HG02870 (cell line): ENCODE data around the gene AMMECR1.
"Not testable (repeated sequence)": the region's sequence is repeated elsewhere in the genome, so short reads cannot be mapped to it uniquely, and the experiment has no call there.

Experiments
- ATAC-seq: cut with Tn5 transposase; IDR thresholded peaks from one replicate; pipeline ENCODE4 v1.9.1; 2021; ENCODE audit warnings: mild to moderate bottlenecking, moderate library complexity; ENCODE audit not compliant: unreplicated experiment

The AMMECR1 gene

DNA sequence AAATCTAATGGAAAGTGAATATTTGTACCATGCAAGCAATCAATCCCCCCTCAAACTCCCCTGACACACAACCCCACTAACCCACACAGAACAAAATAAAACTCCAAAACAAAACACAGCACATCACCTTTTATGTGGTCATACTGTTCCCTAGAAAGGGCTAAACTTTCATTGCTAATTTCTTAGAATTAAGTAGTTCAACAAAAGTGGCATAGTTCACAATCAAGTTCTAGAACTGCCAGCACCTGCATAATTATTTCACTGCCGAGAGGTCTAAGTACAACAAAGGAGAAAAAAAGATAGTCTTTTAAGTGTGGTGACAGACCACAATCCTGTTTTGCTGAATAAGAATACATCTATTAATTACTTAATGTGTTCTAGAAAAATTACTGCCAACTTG lies 58.8 kb downstream of the AMMECR1 start:
- no peak for ATAC-seq

DNA sequence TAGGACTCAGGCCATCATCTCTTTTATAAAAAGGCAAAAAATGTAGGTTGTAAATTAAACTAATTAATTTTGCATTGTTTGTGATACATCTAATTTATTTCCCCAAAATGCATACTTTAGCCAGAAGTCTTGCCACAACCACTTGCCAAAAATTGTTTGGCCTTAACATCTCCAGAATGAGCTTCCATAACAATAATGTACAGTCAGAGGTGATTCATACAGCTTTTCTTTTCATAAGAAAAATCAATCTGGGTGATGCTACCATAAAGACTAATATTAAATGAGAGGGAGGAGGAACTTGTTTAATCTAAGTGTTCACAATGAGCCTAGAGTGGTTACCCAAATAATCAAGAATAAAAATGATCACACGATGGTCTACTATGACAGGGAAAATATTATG lies 59.3 kb downstream of the AMMECR1 start:
- no peak for ATAC-seq

GRCh38 chrX:110257889-110258288 lies 60.0 kb downstream of the AMMECR1 start:
- ATAC-seq: no peak

DNA sequence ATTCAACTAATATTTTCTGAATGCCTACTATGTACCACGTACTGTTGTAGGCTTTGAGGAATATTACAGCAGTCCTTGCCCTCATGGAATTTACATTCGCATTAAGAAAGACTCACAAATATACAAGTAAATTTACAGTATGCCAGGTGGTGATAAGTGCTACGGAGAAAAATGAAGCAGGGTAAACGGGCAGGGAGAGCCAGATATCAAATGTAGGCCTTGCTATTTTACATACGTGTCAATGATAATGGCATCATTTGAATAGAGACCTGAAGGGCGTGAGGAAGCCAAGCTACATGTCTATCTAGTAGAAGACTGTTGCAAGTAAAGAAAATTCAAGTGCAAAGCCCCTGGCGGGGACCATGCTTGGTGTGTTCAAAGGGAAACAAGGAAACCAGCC lies 65.2 kb downstream of the AMMECR1 start:
- no peak for ATAC-seq

DNA sequence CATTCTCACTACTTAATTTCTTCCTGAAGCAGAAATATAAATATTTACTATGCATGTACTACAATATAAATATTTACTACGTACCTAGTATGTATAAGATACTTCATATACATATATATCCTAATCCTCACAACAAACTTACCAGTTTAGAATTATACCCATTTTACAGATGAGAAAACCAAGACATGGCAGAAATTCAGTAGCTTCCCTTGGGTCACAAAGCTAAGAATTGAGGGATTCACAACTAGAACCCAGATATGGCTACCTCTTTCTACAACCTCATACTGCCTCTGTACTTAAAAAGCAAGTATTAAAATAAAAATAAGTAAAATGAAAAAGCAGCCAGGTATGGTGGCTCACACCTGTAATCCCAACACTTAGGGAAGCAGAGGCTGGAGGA lies 65.9 kb downstream of the AMMECR1 start:
- no peak for ATAC-seq

DNA sequence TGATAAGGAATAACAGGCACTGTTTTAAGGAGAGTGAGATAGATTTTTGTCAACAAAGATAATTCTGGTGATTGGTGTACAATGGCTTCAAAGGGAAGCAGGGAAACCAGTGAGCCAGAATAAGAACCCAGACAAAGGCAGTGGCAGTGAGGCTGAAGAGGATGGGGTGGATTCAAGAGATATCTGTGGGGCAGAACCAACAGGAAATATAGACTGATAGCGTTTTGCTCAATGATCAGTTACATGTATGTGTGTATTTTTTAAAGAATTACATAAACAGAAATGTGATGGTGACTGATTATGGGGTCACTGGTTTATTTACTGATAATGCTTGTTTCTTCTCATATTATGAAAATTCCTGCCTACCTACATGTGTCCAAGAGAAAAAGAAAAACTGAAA lies 66.4 kb downstream of the AMMECR1 start:
- ATAC-seq: no peak

- no peak for ATAC-seq
These were observed 67.0 kb downstream of the AMMECR1 start for GRCh38 chrX:110250847-110251246.

- ATAC-seq: no peak
These were observed 69.3 kb downstream of the AMMECR1 start for GRCh38 chrX:110248578-110248977.

DNA sequence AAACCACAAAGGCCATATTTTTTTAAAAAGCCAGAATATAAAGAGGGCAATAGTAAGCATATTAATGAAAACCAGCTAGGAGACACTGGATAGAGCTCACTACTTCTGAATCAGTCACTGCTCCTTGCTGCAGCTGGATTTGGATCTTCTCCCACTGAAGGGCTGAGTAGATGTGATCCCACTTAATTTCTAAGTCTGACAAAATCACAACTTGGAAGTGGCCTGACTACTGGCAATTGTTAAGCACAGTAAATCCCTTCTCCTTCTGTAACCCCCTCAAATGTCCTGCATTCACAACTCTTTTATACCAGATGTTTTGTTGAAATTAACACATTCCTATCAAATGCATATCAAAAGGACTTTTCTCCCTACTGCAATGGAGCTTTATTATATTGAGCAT lies 72.9 kb downstream of the AMMECR1 start:
- ATAC-seq: no peak

- ATAC-seq: no peak
These were observed 75.5 kb downstream of the AMMECR1 start for GRCh38 chrX:110242371-110242770.

- ATAC-seq: no peak
These were observed 76.1 kb downstream of the AMMECR1 start for GRCh38 chrX:110241816-110242215.

GRCh38 chrX:110238259-110238658 lies 79.6 kb downstream of the AMMECR1 start:
- ATAC-seq: not testable (repeated sequence)

DNA sequence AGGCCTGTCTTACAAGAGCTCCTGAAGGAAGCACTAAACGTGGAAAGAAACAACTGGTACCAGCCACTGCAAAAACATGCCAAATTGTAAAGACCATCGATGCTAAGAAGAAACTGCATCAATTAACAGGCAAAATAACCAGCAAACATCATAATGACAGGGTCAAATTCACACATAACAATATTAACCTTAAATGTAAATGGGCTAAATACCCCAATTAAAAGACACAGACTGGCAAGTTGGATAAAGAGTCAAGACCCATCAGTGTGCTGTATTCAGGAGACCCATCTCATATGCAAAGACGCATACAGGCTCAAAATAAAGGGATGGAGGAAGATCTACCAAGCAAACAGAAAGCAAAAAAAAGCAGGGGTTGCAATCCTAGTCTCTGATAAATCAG lies 86.4 kb downstream of the AMMECR1 start:
- not testable (repeated sequence) for ATAC-seq

DNA sequence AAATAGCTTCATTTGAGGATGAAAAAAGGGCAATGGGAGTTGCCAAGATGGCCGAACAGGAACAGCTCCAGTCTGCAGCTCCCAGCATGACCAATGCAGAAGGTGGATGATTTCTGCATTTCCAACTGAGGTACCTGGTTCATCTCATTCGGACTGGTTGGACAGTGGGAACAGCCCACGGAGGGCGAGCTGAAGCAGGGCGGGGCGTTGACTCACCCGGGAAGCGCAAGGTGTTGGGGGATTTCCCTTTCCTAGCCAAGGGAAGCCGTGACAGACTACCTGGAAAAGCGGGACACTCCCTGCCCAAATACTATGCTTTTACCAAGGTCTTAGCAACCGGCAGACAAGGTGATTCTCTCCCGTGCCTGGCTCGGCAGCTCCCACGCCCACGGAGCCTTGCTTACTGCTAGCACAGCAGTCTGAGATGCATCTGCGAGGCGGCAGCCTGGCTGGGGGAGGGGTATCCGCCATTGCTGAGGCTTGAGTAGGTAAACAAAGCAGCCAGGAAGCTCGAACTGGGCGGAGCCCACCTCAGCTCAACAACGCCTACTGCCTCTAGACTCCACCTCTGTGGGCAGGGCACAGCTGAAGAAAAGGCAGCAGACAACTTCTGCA lies 88.3 kb downstream of the AMMECR1 start:
- ATAC-seq: not testable (repeated sequence)

GRCh38 chrX:110228453-110228852 lies 89.4 kb downstream of the AMMECR1 start:
- ATAC-seq: no peak

DNA sequence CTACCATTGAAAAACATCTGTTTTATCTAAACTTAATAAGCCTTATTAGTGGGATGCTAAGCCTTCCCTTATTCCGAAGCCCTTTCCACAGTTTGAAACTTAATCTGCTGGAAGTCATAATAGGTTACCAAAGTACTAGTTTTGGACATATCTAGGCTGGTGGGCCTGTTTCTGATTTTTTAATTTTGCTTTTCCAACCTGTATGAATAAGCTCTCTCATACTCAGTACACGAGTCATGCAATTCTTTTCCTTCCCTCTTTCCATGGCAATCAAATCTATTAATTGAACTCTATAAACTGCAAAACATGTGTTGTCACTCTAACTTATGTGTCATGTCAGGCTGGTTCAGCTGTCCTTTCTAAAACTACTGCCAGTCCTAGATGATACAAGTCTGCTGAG lies 91.0 kb downstream of the AMMECR1 start:
- ATAC-seq: no peak

DNA sequence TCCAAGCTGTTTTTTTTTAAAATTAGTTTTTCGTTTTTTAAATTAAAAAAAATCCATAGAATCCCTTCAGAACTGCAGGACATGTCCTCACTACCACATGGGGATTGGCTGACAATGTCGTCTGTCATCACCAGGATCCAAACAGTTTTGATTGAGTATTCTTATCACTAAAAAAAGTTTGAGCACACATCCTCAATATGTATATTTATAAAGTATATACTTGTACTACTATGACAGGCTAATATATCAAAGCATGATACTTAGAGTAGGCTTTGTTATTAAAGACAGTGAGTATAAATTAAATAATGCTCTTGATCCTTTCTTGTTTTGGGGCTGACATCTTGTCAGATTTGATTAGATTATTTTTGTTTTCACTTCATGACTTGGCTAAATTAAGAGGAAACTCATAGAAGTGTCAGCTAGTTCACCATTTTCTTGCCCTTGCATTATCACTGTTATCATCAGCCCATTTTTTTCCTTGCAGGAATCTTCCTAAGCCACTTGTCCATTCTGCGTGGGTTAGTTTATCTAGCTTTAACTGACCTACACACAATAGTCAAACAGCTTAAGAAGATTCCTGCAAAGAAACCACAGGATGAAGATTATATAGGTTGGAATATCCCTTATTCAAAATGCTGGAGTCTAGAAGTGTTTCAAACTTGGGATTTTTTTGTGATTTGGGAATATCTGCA lies 92.8 kb downstream of the AMMECR1 start:
- no peak for ATAC-seq

- ATAC-seq: no peak
These were observed 95.2 kb downstream of the AMMECR1 start for GRCh38 chrX:110222497-110223257.

- no peak for ATAC-seq
These were observed 98.0 kb downstream of the AMMECR1 start for GRCh38 chrX:110219920-110220319.

GRCh38 chrX:110218591-110218990 lies 99.3 kb downstream of the AMMECR1 start:
- ATAC-seq: no peak

- ATAC-seq: no peak
These were observed 101.9 kb downstream of the AMMECR1 start for GRCh38 chrX:110216027-110216426.

GRCh38 chrX:110215411-110215810 lies 102.5 kb downstream of the AMMECR1 start:
- ATAC-seq: no peak
